Body of pancreas (tissue), 4 donors: ENCODE data around the gene SYNGR1.

Experiments used
- POLR2A ChIP-seq, 3 donors: fragments of 450-650 bp; IDR thresholded peaks; one replicate each; pipeline ENCODE4 v1.6.1; 2016; ENCODE audit warnings: antibody characterized with exemption in 3 of 3, mild to moderate bottlenecking in 2 of 3
- TF ChIP-seq, protein P1 (sequence below), 7 experiments: fragments of 450-650 bp in 4 of 7; fragments of 200-600 bp in 3 of 7; sonication (generic) in 3 of 7; IDR thresholded peaks; one replicate each; pipeline ENCODE4 v1.5.1; 2016 to 2019; ENCODE audit warnings: antibody characterized with exemption in 7 of 7

DNA sequence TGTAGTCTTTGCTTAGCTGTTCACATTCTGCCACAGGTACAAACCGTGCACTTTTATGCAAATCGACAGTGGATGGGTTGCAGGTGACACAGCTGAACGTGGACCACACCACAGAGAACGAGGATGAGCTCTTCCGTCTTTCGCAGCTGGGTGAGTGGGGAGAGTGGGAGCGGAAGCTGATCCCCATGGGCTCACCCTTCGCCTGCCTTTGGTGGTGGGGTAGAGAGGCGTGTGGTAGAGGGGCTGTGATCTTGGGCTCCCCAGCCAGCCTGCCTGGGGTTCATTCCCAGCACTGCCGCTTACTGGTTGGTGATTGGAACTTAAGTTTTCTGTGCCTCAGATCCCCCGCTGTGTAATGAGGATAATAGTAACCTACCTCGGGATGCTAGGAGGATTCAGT lies 68.9 kb downstream of the SYNGR1 start:
- TF ChIP-seq, protein P1, sequence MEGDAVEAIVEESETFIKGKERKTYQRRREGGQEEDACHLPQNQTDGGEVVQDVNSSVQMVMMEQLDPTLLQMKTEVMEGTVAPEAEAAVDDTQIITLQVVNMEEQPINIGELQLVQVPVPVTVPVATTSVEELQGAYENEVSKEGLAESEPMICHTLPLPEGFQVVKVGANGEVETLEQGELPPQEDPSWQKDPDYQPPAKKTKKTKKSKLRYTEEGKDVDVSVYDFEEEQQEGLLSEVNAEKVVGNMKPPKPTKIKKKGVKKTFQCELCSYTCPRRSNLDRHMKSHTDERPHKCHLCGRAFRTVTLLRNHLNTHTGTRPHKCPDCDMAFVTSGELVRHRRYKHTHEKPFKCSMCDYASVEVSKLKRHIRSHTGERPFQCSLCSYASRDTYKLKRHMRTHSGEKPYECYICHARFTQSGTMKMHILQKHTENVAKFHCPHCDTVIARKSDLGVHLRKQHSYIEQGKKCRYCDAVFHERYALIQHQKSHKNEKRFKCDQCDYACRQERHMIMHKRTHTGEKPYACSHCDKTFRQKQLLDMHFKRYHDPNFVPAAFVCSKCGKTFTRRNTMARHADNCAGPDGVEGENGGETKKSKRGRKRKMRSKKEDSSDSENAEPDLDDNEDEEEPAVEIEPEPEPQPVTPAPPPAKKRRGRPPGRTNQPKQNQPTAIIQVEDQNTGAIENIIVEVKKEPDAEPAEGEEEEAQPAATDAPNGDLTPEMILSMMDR (IDR thresholded peaks at IDR 0.05): no peak
- TF ChIP-seq POLR2A (IDR thresholded peaks at IDR 0.05): no peak
